Astrocyte of the spinal cord (primary cell): ENCODE results near the gene STK32B.

Experiments
- DNase-seq: peaks from one replicate; pipeline ENCODE4 v3.0.0; 2011; ENCODE audit warnings: low read depth, low spot score
- H3K4me3 ChIP-seq: 2 replicates; pipeline ENCODE4 v1.5.1; 2011; ENCODE audit warnings: low read depth, mild to moderate bottlenecking, low read length, moderate library complexity
- CTCF ChIP-seq: IDR thresholded peaks from 2 replicates; pipeline ENCODE4 v1.5.1; 2012; ENCODE audit warnings: low read depth, mild to moderate bottlenecking, low read length, inconsistent platforms
- in situ Hi-C: cut with HindIII; loops from 2 replicates; pipeline ENCODE4 v1.10.0; 2017; ENCODE audit warnings: low sequenced_read_pairs

The STK32B gene

GRCh38 chr4:5465529-5465928 is 414.2 kb downstream of the STK32B start:
- in situ Hi-C loops, result no loop called here
- H3K4me3 ChIP-seq, result no peak overlapping the region
- DNase-seq, result no peak
- no peak for TF ChIP-seq CTCF

GRCh38 chr4:5465956-5466355 is 414.7 kb downstream of the STK32B start:
- in situ Hi-C loops, result no loop called here
- no peak for TF ChIP-seq CTCF
- H3K4me3 ChIP-seq, result no peak overlapping the region
- DNase-seq, result no peak

- in situ Hi-C loops, result no loop called here
- H3K4me3 ChIP-seq, result no peak overlapping the region
Observed at GRCh38 chr4:5467111-5467510, 415.8 kb downstream of the STK32B start.

GRCh38 chr4:5469151-5469775 is 418.0 kb downstream of the STK32B start:
- no peak for DNase-seq
- no peak for TF ChIP-seq CTCF
- in situ Hi-C loops, result no loop called here
- H3K4me3 ChIP-seq, result no peak overlapping the region

More at GRCh38 chr4:5467111-5467510, 415.8 kb downstream of the STK32B start:
- DNase-seq, result no peak
- no peak for TF ChIP-seq CTCF

- in situ Hi-C loops, result no loop called here
- no peak overlapping the region for H3K4me3 ChIP-seq
- TF ChIP-seq CTCF, result no peak
- no peak for DNase-seq
Observed at GRCh38 chr4:5469861-5470260, 418.6 kb downstream of the STK32B start.

GRCh38 chr4:5470318-5471198 is 419.3 kb downstream of the STK32B start:
- no peak for TF ChIP-seq CTCF
- DNase-seq, result no peak
- H3K4me3 ChIP-seq, result no peak overlapping the region
- in situ Hi-C loops, result no loop called here
